ENCODE results near the gene CFAP69.
"Not testable (repeated sequence)": the region's sequence is repeated elsewhere in the genome, so short reads cannot be mapped to it uniquely, and the experiment has no call there.

Gene CFAP69

GRCh38 chr7:90326500-90326899 is 81.5 kb downstream of the CFAP69 start:
- H3K27me3 Mint-ChIP-seq = peaks cover 13% of the 10 kb centered on the region
- H3K4me1 Mint-ChIP-seq (ENCODE audit: low read depth) = peaks cover 2% of the 10 kb centered on the region
- H3K4me3 Mint-ChIP-seq = no peak overlapping the region
- no peaks in the 10 kb centered on the region for H3K9me3 Mint-ChIP-seq (ENCODE audit: low read depth)
- no peaks in the 10 kb centered on the region for H3K36me3 Mint-ChIP-seq
- no peak overlapping the region for H3K27ac Mint-ChIP-seq

- Mint-ChIP-seq H3K27me3 (peaks cover 5% of the 10 kb centered on the region), H3K4me1 (ENCODE audit: low read depth) (no peaks in the 10 kb centered on the region), H3K27ac (no peak overlapping the region), H3K9me3 (ENCODE audit: low read depth) (no peaks in the 10 kb centered on the region), H3K36me3 (no peaks in the 10 kb centered on the region), H3K4me3 (no peak overlapping the region)
Observed at GRCh38 chr7:90334193-90334843, 89.3 kb downstream of the CFAP69 start.

DNA sequence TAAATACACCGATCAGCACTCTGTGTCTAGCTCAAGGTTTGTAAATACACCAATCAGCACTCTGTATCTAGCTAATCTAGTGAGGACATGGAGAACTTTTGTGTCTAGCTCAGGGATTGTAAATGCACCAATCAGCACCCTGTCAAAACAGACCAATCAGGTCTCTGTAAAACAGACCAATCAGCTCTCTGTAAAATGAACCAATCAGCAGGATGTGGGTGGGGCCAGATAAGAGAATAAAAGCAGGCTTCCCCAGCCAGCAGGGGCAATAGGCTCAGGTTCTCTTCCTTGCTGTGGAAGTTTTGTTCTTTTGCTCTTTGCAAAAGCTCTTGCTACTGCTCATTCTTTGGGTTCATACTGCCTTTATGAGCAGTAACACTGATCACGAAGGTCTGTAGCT is 90.0 kb downstream of the CFAP69 start:
- H3K27me3 Mint-ChIP-seq; H3K4me1 Mint-ChIP-seq (ENCODE audit: low read depth); H3K9me3 Mint-ChIP-seq (ENCODE audit: low read depth); H3K27ac Mint-ChIP-seq; H3K4me3 Mint-ChIP-seq; H3K36me3 Mint-ChIP-seq: not testable (repeated sequence)

GRCh38 chr7:90337106-90337505 is 92.1 kb downstream of the CFAP69 start:
- Mint-ChIP-seq H3K9me3 (ENCODE audit: low read depth) (no peaks in the 10 kb centered on the region), H3K36me3 (no peaks in the 10 kb centered on the region), H3K27me3 (peaks cover 5% of the 10 kb centered on the region), H3K4me1 (ENCODE audit: low read depth) (no peaks in the 10 kb centered on the region), H3K27ac (no peak overlapping the region), H3K4me3 (no peak overlapping the region)

GRCh38 chr7:90345016-90345415 is 100.0 kb downstream of the CFAP69 start:
- Mint-ChIP-seq H3K27ac (peak overlapping the region; percentile 98), H3K36me3 (peaks cover 3% of the 10 kb centered on the region), H3K27me3 (no peaks in the 10 kb centered on the region), H3K9me3 (ENCODE audit: low read depth) (no peaks in the 10 kb centered on the region), H3K4me1 (ENCODE audit: low read depth) (peaks cover 44% of the 10 kb centered on the region), H3K4me3 (peak overlapping the region; percentile 97)

GRCh38 chr7:90345595-90346335 is 100.8 kb downstream of the CFAP69 start:
- Mint-ChIP-seq H3K4me3 (peak overlapping the region; percentile 97), H3K27me3 (no peaks in the 10 kb centered on the region), H3K27ac (peak overlapping the region; percentile 98), H3K36me3 (peaks cover 6% of the 10 kb centered on the region), H3K9me3 (ENCODE audit: low read depth) (no peaks in the 10 kb centered on the region), H3K4me1 (ENCODE audit: low read depth) (peaks cover 52% of the 10 kb centered on the region)

GRCh38 chr7:90346336-90347125 is 101.6 kb downstream of the CFAP69 start, which contains the start of gene GTPBP10:
TSS of gene GTPBP10 (plus strand) at chr7:90346716. CDS start at chr7:90346742, 26 bp downstream.
- no peaks in the 10 kb centered on the region for H3K9me3 Mint-ChIP-seq (ENCODE audit: low read depth)
- peaks cover 7% of the 10 kb centered on the region for H3K36me3 Mint-ChIP-seq
- peak within 1 kb of the TSS; percentile 98 for H3K27ac Mint-ChIP-seq
- no peaks in the 10 kb centered on the region for H3K27me3 Mint-ChIP-seq
- H3K4me3 Mint-ChIP-seq = peak within 1 kb of the TSS; percentile 97
- peaks cover 53% of the 10 kb centered on the region for H3K4me1 Mint-ChIP-seq (ENCODE audit: low read depth)

DNA sequence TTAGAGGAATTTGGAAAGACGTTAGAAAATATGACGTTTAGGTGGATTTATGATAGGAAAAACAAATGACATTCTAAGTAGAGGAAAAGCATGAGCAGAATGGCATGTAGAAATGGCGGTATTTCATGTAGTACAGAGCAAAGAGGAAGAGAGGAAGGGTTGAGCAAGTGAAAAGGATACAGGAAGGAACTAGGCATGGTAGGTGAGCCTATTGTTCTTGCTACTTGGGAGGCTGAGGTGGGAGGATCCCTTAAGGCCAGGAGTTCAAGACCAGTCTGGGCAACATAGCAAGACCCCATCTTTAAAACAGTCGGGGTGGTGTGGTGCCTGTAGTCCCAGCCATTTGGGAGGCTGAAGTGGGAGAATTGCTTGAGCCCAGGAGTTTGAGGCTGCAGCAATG is 102.8 kb downstream of the CFAP69 start:
- H3K4me3 Mint-ChIP-seq = peak overlapping the region; percentile 97
- peaks cover 10% of the 10 kb centered on the region for H3K36me3 Mint-ChIP-seq
- peaks cover 64% of the 10 kb centered on the region for H3K4me1 Mint-ChIP-seq (ENCODE audit: low read depth)
- no peaks in the 10 kb centered on the region for H3K27me3 Mint-ChIP-seq
- no peaks in the 10 kb centered on the region for H3K9me3 Mint-ChIP-seq (ENCODE audit: low read depth)
- H3K27ac Mint-ChIP-seq = peak overlapping the region; percentile 98

DNA sequence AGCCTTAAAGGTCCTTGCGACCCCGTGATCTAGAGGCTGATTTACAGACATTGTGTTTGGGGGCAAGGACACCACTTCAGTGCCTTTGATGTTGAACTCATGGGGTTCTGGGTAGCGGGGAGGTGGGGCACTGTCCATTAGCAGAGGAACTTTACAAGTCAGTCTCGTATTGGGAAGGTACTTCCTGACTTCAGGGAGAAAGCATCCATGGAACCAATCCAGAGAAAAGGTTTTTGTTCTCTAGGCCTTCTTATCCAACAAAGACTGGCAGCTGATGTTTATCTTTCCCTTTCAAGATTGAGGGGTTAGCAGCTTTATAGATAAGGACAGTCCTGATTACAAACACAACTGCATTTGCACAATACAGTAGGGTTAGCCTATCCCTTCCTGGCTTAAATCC is 104.3 kb downstream of the CFAP69 start:
- peaks cover 70% of the 10 kb centered on the region for H3K4me1 Mint-ChIP-seq (ENCODE audit: low read depth)
- H3K36me3 Mint-ChIP-seq = peaks cover 12% of the 10 kb centered on the region
- no peaks in the 10 kb centered on the region for H3K9me3 Mint-ChIP-seq (ENCODE audit: low read depth)
- peak overlapping the region; percentile 35 for H3K27ac Mint-ChIP-seq
- H3K4me3 Mint-ChIP-seq = no peak overlapping the region
- H3K27me3 Mint-ChIP-seq = no peaks in the 10 kb centered on the region

DNA sequence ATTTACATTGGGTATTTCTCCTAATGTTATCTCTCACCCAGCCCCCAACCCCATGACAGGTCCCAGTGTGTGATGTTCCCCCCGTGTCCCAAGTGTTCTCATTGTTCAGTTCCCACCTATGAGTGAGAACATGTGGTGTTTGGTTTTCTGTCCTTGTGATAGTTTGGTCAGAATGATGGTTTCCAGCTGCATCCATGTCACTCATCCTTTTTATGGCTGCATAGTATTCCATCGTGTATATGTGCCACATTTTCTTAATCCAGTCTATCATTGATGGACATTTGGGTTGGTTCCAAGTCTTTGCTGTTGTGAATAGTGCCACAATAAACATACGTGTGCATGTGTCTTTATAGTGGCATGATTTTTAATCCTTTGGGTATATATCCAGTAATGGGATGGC is 105.1 kb downstream of the CFAP69 start:
- H3K27ac Mint-ChIP-seq; H3K27me3 Mint-ChIP-seq; H3K9me3 Mint-ChIP-seq (ENCODE audit: low read depth); H3K4me3 Mint-ChIP-seq: not testable (repeated sequence)
- peaks cover 68% of the 10 kb centered on the region for H3K4me1 Mint-ChIP-seq (ENCODE audit: low read depth)
- H3K36me3 Mint-ChIP-seq = peaks cover 12% of the 10 kb centered on the region

- Mint-ChIP-seq H3K4me1 (ENCODE audit: low read depth) (peaks cover 53% of the 10 kb centered on the region), H3K4me3 (no peak overlapping the region), H3K27ac (no peak overlapping the region), H3K9me3 (ENCODE audit: low read depth) (peaks cover 5% of the 10 kb centered on the region), H3K27me3 (no peaks in the 10 kb centered on the region), H3K36me3 (peaks cover 25% of the 10 kb centered on the region)
Observed at GRCh38 chr7:90351987-90352386, 107.0 kb downstream of the CFAP69 start.

All from activated naive CD8-positive, alpha-beta T cell (primary cell).